Activated CD4-positive, alpha-beta T cell treated with anti-CD3 and anti-CD28 coated beads, Interleukin-2, Interleukin-6, amounts not matched to agents 100 ng/mL and 50 ng/mL, durations not matched to agents 16 hours and 8 hours (primary cell): Measurements from ENCODE around the gene CWC25.
A peak's percentile ranks its signal among the peaks of the same experiment; 100 is the strongest.
"Not testable (repeated sequence)": the region's sequence is repeated elsewhere in the genome, so short reads cannot be mapped to it uniquely, and the experiment has no call there.

Experiments
- DNase-seq: peaks from one replicate; pipeline ENCODE4 v3.0.0-alpha.2; 2020

The CWC25 gene

GRCh38 chr17:38852771-38853291, 27.7 kb upstream of the CWC25 start:
- peak; percentile 43 for DNase-seq

DNA sequence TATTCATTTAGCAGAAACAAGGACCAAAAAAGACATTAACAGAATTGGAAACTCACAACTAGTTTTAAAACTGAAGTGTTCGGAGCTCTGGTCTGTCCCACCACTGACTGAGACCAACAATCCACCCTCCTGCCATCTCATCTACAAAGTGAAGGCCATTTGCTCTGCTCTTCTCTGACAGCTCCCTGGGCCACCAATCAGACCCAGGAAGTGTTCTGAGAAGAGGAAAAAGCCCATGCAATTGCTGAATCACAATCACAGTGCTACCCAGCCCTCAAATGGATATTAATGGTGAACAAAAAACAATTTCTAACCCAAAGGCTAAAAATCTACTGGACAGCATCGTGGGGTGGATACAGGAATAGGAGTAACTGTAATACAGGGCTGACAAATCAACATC, 26.3 kb upstream of the CWC25 start:
- DNase-seq, result no peak

- DNase-seq, result no peak
Measured at GRCh38 chr17:38850374-38850773, 25.3 kb upstream of the CWC25 start.

GRCh38 chr17:38848939-38849605, 24.0 kb upstream of the CWC25 start:
- no peak for DNase-seq

DNA sequence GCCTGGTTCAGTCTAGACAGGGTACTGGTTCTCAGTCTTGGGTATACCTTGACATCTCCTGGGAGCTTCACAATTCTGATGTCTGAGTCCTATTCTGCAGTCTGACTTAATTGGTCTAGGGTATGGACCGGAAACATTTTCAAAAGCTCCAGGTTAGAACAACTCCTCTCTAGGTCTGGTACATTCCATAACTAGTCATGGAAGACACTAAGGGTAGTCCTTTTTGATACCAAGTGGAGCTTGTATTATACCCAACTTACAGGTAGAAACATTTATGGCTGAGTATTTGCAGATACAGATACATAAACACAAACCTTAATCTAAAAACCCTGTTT, 23.4 kb upstream of the CWC25 start:
- no peak for DNase-seq

DNA sequence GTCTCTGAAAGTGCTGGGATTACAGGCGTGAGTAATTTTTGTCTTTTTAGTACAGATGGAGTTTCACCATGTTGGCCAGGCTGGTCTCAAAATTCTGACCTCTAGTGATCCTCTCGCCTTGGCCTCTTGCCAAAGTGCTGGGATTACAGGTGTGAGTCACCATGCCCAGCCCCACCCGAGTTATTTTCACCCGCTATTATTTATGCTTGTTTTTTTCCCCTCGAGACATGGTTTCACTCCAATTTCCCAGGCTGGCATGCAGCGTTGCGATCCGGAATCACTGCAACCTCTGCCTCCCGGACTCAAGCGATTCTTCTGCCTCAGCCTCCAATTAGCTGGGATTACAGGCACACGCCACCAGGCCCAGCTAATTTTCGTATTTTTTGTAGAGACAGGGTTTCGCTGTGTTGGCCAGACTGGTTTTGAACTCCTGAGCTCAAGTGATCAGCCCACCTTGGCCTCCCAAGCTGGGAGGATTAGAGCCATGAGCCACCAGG, 19.2 kb upstream of the CWC25 start:
- DNase-seq, result no peak

GRCh38 chr17:38825762-38826247, 684 bp upstream of the CWC25 start:
- DNase-seq, result no peak

GRCh38 chr17:38815576-38816193, 9.4 kb downstream of the CWC25 start:
- peak; percentile 74 for DNase-seq

DNA sequence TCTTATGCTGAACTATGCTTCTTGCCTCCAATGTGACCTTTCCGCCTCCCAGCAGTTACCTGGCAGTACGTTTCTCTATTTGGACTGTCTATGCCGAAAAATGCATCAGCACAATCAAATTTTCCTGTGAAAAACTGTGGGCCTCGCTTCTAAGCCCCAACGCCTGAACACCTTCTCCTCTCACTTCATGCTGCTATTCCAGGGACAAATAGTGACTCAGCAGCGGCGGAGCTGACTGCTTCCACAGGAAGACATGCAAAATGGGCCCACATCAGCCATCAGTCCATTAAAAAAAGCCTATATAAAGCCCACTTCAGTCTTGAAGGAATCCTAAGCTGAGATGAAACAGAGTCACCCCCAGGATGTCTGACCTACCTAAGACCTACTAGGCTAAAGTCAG, 15.3 kb downstream of the CWC25 start:
- no peak for DNase-seq

DNA sequence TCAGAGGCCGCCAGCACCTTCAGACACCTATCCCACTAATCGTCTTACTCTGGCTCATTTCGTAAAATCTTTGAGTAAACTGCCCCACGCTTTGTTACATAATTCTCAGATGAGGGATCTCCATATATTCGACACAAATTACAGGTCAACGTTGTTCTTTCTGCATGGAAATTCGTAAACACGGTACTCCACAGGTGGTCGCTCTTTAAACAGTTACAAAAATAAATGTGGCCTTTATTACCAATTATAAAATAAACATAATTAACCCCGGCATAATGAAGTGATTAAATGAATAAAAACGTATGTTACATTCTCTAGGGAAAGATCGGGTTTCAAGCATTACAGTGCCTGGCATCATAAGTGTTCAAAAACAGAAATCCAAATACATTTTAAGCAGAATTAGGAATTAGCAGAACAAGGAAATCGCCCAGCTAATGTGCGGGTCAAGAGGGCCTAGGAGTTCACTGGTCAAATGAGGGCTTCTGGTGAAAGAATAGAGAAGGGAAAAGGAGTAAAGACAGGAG, 24.8 kb downstream of the CWC25 start:
- no peak for DNase-seq

- peak; percentile 95 for DNase-seq
Measured at GRCh38 chr17:38799501-38800236, 25.5 kb downstream of the CWC25 start, which contains the start of gene PIP4K2B. TSS of gene PIP4K2B (minus strand) at chr17:38799556. CDS start at chr17:38799424, 132 bp downstream.

GRCh38 chr17:38798614-38799500, 26.3 kb downstream of the CWC25 start:
- peak; percentile 70 for DNase-seq

- DNase-seq, result no peak
Measured at GRCh38 chr17:38797828-38798227, 27.3 kb downstream of the CWC25 start.

DNA sequence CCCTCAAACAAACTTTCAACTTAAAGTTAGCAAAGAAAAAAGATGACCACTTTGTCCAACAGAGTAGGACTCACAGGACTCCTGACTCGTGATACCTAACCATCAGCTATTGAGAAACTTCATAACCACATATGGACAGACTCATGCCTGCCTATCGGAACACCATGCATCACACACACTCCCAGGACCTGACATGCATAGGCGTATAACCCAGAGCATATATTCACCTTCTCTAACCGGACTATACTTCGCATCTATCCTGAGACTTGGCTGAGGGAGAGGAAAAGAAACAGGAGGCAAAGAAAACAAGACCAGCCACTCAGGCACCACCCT, 28.0 kb downstream of the CWC25 start:
- DNase-seq, result no peak

DNA sequence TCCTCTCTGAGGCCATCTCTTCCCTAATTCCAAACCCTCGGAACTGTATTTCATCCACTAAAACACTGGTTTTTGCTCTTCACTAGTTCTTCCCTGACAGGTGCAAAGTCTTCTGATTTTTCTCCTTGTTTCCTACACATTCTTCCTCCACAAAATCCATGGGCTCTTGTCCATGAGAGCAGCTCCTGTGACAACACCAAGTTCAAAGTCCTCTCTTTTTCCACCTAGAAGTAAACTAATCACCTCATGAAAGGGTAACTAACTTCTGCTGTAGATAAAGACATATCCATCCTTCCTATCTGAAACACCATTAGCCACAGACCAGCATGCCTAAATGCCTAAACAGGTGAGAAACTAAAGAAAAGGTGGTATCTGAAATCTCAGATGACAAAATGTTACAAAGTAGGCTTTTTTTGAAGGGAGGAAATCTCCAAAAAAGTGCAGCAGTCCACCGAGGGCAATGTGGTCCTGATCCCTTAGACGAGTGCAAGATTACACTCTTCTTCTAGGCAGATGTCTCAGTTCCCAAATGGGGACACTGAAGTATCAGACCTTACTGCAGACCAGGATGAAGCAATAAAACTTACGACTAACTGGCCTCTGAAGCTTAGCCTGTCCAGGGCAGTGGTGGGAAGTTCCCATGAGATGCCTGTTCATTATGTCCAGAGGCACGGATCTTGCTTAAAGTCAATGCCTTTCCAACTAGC, 28.5 kb downstream of the CWC25 start:
- no peak for DNase-seq

DNA sequence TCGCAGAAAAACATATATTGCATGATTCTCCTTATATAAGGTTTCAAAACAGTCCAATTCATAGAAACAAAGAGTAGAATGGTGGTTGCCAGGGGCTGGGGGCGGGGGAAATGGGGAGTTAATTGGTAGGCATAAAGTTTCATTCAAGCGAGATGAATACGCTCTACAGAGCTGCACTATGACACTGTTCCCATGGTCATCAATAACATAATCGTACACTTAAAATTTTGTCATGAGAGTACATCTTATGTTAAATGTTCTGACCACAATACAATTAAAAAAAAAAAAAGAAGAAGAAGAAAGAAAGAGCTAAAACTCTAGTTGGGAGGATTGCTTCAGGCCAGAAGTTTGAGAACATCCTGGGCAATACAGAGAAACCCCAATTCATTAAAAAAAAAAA, 30.9 kb downstream of the CWC25 start:
- DNase-seq, result no peak

DNA sequence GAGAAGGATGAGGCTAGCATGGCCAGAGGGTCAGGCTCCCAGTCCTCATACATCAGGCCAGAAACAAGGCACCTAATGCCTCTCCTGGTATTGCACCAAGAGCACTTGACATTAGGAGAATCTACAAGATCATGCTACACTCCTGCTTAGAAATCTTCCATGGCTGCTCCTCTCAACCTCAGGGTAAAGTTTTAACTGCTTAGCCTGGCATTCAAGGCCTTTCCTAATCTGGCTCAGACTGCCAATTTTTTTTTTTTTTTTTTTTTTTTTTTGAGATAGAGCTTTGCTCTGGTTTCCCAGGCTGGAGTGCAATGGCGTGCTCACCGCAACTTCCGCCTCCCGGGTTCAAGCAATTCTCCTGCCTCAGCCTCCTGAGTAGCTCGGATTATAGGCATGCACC, 34.0 kb downstream of the CWC25 start:
- no peak for DNase-seq

GRCh38 chr17:38790148-38790707, 34.9 kb downstream of the CWC25 start:
- not testable (repeated sequence) for DNase-seq

DNA sequence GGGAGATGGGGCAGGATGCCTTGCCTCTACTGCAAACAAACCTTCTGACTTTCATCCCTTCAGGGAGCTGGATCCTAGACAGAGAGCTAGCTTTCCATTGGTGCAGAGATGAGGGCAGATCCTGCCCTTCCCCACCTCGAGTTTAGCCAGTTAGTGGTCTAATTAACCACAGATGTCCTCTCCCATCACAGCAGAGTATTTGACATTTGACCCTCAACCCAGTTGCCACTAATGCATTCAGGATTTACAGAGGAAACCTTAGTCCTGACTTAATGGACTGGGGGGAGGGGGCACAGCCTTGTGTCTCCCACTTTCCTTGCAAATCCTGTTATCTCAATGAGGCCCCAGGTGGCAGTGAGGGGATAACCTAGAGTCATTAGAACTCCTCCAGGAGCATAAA, 35.9 kb downstream of the CWC25 start:
- DNase-seq, result no peak

GRCh38 chr17:38787999-38788398, 37.1 kb downstream of the CWC25 start:
- DNase-seq, result not testable (repeated sequence)

DNA sequence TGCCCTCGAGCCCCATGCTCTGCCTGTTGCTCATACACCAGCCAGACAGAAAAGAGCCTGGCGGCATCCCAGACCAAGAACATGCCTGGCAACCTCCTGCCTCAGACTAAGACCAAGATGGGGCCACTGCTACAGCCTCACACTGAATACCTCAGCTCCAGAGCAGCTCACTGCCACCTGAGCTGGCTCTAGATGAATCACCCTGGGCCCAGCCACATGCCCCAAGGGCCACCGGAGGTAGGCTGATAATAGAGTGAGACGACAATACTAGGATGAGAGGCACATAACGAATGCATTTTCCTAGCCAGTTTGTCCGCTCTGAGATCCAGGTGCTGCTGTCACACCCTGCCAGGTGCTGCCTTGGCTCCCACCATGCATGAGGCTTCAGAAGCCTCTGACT, 38.7 kb downstream of the CWC25 start:
- DNase-seq, result no peak
